Liver (tissue), 9 donors: ENCODE data around the gene DST. TPM values are rescaled to one million over a fixed set of nuclear protein-coding genes. Genes with fewer than 3 reads are reported as not detected.

ENCODE experiments used
- DNase-seq: peaks from one replicate; pipeline ENCODE4 v3.0.0-alpha.2; 2017; ENCODE audit warnings: low spot score
- H3K27ac ChIP-seq, 2 donors: one replicate each; pipeline ENCODE4 v1.7.0; 2013; ENCODE audit warnings: inconsistent platforms in 2 of 2, low read length in 2 of 2, control low read depth in 1 of 2, low read depth in 1 of 2, mild to moderate bottlenecking in 1 of 2
- H3K27me3 ChIP-seq, 4 donors: one replicate each; pipeline versions ENCODE4 v1.6.1 to v1.7.0; 2013; ENCODE audit warnings: low read length in 3 of 4, inconsistent platforms in 1 of 4, mild to moderate bottlenecking in 1 of 4, moderate library complexity in 1 of 4; ENCODE audit not compliant: control insufficient read depth in 4 of 4, insufficient read depth in 4 of 4
- H3K36me3 ChIP-seq, 4 donors: one replicate each; pipeline versions ENCODE4 v1.6.1 to v1.7.0; 2013; ENCODE audit warnings: low read length in 3 of 4, mild to moderate bottlenecking in 3 of 4, low read depth in 1 of 4, moderate library complexity in 1 of 4; ENCODE audit not compliant: control insufficient read depth in 4 of 4, insufficient read depth in 3 of 4
- H3K4me1 ChIP-seq, 4 donors: one replicate each; pipeline versions ENCODE4 v1.6.1 to v1.7.0; 2013; ENCODE audit warnings: low read length in 3 of 4, mild to moderate bottlenecking in 3 of 4, moderate library complexity in 1 of 4; ENCODE audit not compliant: control insufficient read depth in 4 of 4, insufficient read depth in 4 of 4
- H3K4me3 ChIP-seq, 3 donors: one replicate each; pipeline versions ENCODE4 v1.6.1 to v1.7.0; 2013; ENCODE audit warnings: low read length in 3 of 3, control low read depth in 1 of 3, low read depth in 1 of 3, mild to moderate bottlenecking in 1 of 3
- H3K9ac ChIP-seq, 2 donors: one replicate each; pipeline ENCODE4 v1.7.0; 2013; ENCODE audit warnings: low read length in 2 of 2, mild to moderate bottlenecking in 2 of 2, moderate library complexity in 2 of 2, control low read depth in 1 of 2, low read depth in 1 of 2
- H3K9me3 ChIP-seq, 4 donors: one replicate each; pipeline versions ENCODE4 v1.6.1 to v1.7.0; 2013; ENCODE audit warnings: low read length in 3 of 4; ENCODE audit not compliant: control insufficient read depth in 4 of 4
- EGR1 ChIP-seq, 2 donors: IDR thresholded peaks; 2 replicates each; pipeline ENCODE4 v1.6.1; 2016 to 2018; ENCODE audit warnings: antibody characterized with exemption in 2 of 2, low read depth in 2 of 2
- FOXA1 ChIP-seq: IDR thresholded peaks from 2 replicates; pipeline ENCODE4 v1.6.1; 2016; ENCODE audit warnings: antibody characterized with exemption
- FOXA2 ChIP-seq: IDR thresholded peaks from 2 replicates; pipeline ENCODE4 v1.6.1; 2016; ENCODE audit warnings: antibody characterized with exemption
- GABPA ChIP-seq, 2 donors: IDR thresholded peaks in 1 of 2; conservative IDR thresholded peaks in 1 of 2; 2 replicates each; pipeline ENCODE4 v1.6.1; 2016; ENCODE audit warnings: antibody characterized with exemption in 2 of 2, mild to moderate bottlenecking in 1 of 2, moderate library complexity in 1 of 2
- HNF4A ChIP-seq, 2 donors: conservative IDR thresholded peaks; 2 replicates each; pipeline ENCODE4 v1.6.1; 2016; ENCODE audit warnings: antibody characterized with exemption in 2 of 2, mild to moderate bottlenecking in 2 of 2
- HNF4G ChIP-seq: IDR thresholded peaks from 2 replicates; pipeline ENCODE4 v1.6.1; 2016; ENCODE audit warnings: antibody characterized with exemption
- JUND ChIP-seq, 2 donors: IDR thresholded peaks; 2 replicates each; pipeline ENCODE4 v1.6.1; 2016; ENCODE audit warnings: antibody characterized with exemption in 2 of 2
- NR2F2 ChIP-seq: IDR thresholded peaks from 2 replicates; pipeline ENCODE4 v1.6.1; 2016; ENCODE audit warnings: antibody characterized with exemption
- RAD21 ChIP-seq, 2 donors: IDR thresholded peaks; 2 replicates each; pipeline ENCODE4 v1.6.1; 2016; ENCODE audit warnings: antibody characterized with exemption in 2 of 2, mild to moderate bottlenecking in 2 of 2
- RXRA ChIP-seq, 2 donors: IDR thresholded peaks; 2 replicates each; pipeline ENCODE4 v1.6.1; 2017 to 2018; ENCODE audit warnings: antibody characterized with exemption in 2 of 2, mild to moderate bottlenecking in 1 of 2
- SP1 ChIP-seq: IDR thresholded peaks from 2 replicates; pipeline ENCODE4 v1.6.1; 2018; ENCODE audit warnings: antibody characterized with exemption, mild to moderate bottlenecking
- TAF1 ChIP-seq: conservative IDR thresholded peaks from 2 replicates; pipeline ENCODE4 v1.6.1; 2016; ENCODE audit warnings: antibody characterized with exemption, mild to moderate bottlenecking
- YY1 ChIP-seq: IDR thresholded peaks from 2 replicates; pipeline ENCODE4 v1.6.1; 2016; ENCODE audit warnings: antibody characterized with exemption, mild to moderate bottlenecking
- WGBS: extraction: QIAGEN DNeasy Blood & Tissue Kit; methylation state at CpG from one replicate; pipeline ENCODE4 v1.1.7; 2013; 5-methylcytosine and 5-hydroxymethylcytosine counted together
- polyA plus RNA-seq, 2 donors: library from polyadenylated mRNA; stranded (reverse) in 1 of 2; unstranded in 1 of 2; fragments of 200-250 nt in 1 of 2; fragments of >200 nt in 1 of 2; fragmentation: Nextera tagmentation in 1 of 2; extraction: Ambion mirVana in 1 of 2; gene quantifications; one replicate each; pipeline versions ENCODE4 v1.2.1 to v1.2.3, GENCODE V29; 2013 to 2015
- total RNA-seq, 2 donors: library from RNA; depleted of rRNA; stranded (reverse); fragments of >200 nt; gene quantifications; one replicate each; pipeline ENCODE4 v1.2.3, GENCODE V29; 2014
- TF ChIP-seq, protein P1 (sequence below): IDR thresholded peaks from 2 replicates; pipeline ENCODE4 v1.6.1; 2016; ENCODE audit warnings: antibody characterized with exemption
- TF ChIP-seq, protein P2 (sequence below): IDR thresholded peaks from 2 replicates; pipeline ENCODE4 v1.6.1; 2016; ENCODE audit warnings: antibody characterized with exemption
- TF ChIP-seq, protein P3 (sequence below): IDR thresholded peaks from 2 replicates; pipeline ENCODE4 v1.6.1; 2016; ENCODE audit warnings: antibody characterized with exemption, mild to moderate bottlenecking
- TF ChIP-seq, protein P4 (sequence below): fragments of 150-350 bp; IDR thresholded peaks from 2 replicates; pipeline ENCODE4 v1.5.1; 2017; ENCODE audit warnings: improper control_type of control experiment, low read depth, low read length; ENCODE audit not compliant: missing input control
- TF ChIP-seq, protein P5 (sequence below): IDR thresholded peaks from 2 replicates; pipeline ENCODE4 v1.6.1; 2016; ENCODE audit warnings: antibody characterized with exemption
- donor health status: healthy.
- donor health status: healthy.
- donor health status: healthy.
- donor health status: healthy.
- donor health status: healthy.

Gene DST
- total and polyA plus RNA-seq, 4 donors: 30.5 to 234 (median 86.7) TPM

DNA sequence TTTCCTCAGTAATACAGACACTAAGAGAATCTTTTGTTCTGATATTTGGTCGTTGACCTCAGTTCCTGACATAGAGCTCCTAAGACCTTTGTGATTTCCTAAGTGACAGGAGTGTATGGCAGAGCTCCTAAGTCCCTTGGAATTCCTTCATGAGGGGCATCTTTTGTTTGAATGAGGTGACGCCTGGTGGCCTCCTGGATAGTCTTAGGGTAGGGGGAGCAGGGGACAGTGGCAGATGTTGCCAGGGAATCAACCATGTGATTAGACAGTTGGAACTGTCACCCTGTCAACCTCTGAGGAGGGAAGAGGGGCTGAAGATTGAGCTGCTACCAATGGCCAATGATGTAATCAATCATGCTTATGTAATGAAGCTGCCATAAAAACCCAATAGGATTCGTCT is 67.0 kb downstream of the DST start (continued):
- TF ChIP-seq NR2F2 (no peak), RAD21 (IDR thresholded peaks at IDR 0.05) (no peak), FOXA1 (no peak), FOXA2 (no peak), RXRA (IDR thresholded peaks at IDR 0.05) (no peak), YY1 (no peak)
- TF ChIP-seq, protein P1, sequence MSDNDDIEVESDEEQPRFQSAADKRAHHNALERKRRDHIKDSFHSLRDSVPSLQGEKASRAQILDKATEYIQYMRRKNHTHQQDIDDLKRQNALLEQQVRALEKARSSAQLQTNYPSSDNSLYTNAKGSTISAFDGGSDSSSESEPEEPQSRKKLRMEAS: no peak

DNA sequence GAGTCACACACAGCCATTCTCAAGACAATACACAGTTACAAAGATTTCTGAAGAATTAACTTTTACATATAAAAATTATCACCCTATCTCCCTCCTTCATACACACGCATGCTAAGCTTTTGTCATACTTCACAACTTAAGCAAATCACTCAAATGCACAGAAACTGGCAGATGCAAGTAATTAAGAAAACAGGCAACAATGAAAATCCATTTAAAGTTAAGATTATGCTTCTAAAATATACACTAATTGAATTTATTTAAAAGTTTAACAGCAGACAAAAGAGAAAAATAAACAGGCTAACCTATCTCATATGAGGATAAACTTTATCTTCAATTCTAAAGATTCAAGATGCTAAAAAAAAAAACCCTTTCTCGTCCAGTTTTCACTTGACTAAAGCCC is 68.4 kb downstream of the DST start:
- H3K27ac ChIP-seq: no peak overlapping the region
- peaks cover 5 to 38% (median 19%) of the 10 kb centered on the region in 4 donors for H3K36me3 ChIP-seq
- H3K4me3 ChIP-seq: no peak overlapping the region
- 96% methylated on average over 2 of the region's 2 CpGs for WGBS
- no peaks in the 10 kb centered on the region for H3K27me3 ChIP-seq
- peaks cover 0 to 7% (median 2%) of the 10 kb centered on the region in 4 donors for H3K4me1 ChIP-seq
- no peak overlapping the region for H3K9ac ChIP-seq
- TF ChIP-seq GABPA (IDR thresholded peaks at IDR 0.05 in 1 of 2, conservative IDR thresholded peaks at IDR 0.05 in 1 of 2) (no peak), FOXA2 (no peak), HNF4G (no peak), FOXA1 (no peak), TAF1 (no peak), HNF4A (conservative IDR thresholded peaks at IDR 0.05) (no peak), NR2F2 (no peak), JUND (IDR thresholded peaks at IDR 0.05) (no peak), YY1 (no peak), EGR1 (IDR thresholded peaks at IDR 0.05; ENCODE audit: low read depth in 2 of 2) (no peak), RAD21 (IDR thresholded peaks at IDR 0.05) (no peak), SP1 (no peak)
- TF ChIP-seq, protein P2, sequence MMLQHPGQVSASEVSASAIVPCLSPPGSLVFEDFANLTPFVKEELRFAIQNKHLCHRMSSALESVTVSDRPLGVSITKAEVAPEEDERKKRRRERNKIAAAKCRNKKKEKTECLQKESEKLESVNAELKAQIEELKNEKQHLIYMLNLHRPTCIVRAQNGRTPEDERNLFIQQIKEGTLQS: no peak
- TF ChIP-seq, protein P3, sequence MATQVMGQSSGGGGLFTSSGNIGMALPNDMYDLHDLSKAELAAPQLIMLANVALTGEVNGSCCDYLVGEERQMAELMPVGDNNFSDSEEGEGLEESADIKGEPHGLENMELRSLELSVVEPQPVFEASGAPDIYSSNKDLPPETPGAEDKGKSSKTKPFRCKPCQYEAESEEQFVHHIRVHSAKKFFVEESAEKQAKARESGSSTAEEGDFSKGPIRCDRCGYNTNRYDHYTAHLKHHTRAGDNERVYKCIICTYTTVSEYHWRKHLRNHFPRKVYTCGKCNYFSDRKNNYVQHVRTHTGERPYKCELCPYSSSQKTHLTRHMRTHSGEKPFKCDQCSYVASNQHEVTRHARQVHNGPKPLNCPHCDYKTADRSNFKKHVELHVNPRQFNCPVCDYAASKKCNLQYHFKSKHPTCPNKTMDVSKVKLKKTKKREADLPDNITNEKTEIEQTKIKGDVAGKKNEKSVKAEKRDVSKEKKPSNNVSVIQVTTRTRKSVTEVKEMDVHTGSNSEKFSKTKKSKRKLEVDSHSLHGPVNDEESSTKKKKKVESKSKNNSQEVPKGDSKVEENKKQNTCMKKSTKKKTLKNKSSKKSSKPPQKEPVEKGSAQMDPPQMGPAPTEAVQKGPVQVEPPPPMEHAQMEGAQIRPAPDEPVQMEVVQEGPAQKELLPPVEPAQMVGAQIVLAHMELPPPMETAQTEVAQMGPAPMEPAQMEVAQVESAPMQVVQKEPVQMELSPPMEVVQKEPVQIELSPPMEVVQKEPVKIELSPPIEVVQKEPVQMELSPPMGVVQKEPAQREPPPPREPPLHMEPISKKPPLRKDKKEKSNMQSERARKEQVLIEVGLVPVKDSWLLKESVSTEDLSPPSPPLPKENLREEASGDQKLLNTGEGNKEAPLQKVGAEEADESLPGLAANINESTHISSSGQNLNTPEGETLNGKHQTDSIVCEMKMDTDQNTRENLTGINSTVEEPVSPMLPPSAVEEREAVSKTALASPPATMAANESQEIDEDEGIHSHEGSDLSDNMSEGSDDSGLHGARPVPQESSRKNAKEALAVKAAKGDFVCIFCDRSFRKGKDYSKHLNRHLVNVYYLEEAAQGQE: no peak
- TF ChIP-seq, protein P4, sequence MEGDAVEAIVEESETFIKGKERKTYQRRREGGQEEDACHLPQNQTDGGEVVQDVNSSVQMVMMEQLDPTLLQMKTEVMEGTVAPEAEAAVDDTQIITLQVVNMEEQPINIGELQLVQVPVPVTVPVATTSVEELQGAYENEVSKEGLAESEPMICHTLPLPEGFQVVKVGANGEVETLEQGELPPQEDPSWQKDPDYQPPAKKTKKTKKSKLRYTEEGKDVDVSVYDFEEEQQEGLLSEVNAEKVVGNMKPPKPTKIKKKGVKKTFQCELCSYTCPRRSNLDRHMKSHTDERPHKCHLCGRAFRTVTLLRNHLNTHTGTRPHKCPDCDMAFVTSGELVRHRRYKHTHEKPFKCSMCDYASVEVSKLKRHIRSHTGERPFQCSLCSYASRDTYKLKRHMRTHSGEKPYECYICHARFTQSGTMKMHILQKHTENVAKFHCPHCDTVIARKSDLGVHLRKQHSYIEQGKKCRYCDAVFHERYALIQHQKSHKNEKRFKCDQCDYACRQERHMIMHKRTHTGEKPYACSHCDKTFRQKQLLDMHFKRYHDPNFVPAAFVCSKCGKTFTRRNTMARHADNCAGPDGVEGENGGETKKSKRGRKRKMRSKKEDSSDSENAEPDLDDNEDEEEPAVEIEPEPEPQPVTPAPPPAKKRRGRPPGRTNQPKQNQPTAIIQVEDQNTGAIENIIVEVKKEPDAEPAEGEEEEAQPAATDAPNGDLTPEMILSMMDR: no peak
- TF ChIP-seq, protein P5, sequence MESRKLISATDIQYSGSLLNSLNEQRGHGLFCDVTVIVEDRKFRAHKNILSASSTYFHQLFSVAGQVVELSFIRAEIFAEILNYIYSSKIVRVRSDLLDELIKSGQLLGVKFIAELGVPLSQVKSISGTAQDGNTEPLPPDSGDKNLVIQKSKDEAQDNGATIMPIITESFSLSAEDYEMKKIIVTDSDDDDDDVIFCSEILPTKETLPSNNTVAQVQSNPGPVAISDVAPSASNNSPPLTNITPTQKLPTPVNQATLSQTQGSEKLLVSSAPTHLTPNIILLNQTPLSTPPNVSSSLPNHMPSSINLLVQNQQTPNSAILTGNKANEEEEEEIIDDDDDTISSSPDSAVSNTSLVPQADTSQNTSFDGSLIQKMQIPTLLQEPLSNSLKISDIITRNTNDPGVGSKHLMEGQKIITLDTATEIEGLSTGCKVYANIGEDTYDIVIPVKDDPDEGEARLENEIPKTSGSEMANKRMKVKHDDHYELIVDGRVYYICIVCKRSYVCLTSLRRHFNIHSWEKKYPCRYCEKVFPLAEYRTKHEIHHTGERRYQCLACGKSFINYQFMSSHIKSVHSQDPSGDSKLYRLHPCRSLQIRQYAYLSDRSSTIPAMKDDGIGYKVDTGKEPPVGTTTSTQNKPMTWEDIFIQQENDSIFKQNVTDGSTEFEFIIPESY: no peak
- no peaks in the 10 kb centered on the region for H3K9me3 ChIP-seq
- no peak for DNase-seq
